HEK293 (cell line): Measurements from ENCODE around the gene PPEF1.

Experiments
- TRIM28 ChIP-seq: IDR thresholded peaks from 2 replicates; pipeline ENCODE4 v1.6.1; 2011; ENCODE audit warnings: low read length, control low read depth, borderline replicate concordance
- ZNF280C ChIP-seq: fragments of 450-650 bp; formaldehyde crosslinking; IDR thresholded peaks from 2 replicates; pipeline ENCODE4 v1.5.1; 2016; ENCODE audit warnings: missing biosample characterization, missing genetic modification characterization
- ZNF776 ChIP-seq: fragments of 450-650 bp; formaldehyde crosslinking; IDR thresholded peaks from 2 replicates; pipeline ENCODE4 v1.5.0; 2017; ENCODE audit warnings: missing biosample characterization, missing genetic modification characterization, borderline replicate concordance

- no peak for TF ChIP-seq TRIM28
- TF ChIP-seq ZNF776: no peak
- no peak for TF ChIP-seq ZNF280C (tag by site-specific recombination)
These were observed 154.1 kb downstream of the PPEF1 start for GRCh38 chrX:18861511-18861910.
